HL-60 (cell line): ENCODE measurements around the gene SPEM2.
"Not testable (repeated sequence)": the region's sequence is repeated elsewhere in the genome, so short reads cannot be mapped to it uniquely, and the experiment has no call there.

Experiments used
- DNase-seq, 2 experiments: peaks; one replicate each; pipeline ENCODE4 v3.0.0-alpha.2; 2010 to 2020; ENCODE audit warnings: low read depth in 1 of 2, low spot score in 1 of 2
- H3K27ac ChIP-seq: fragments of 250-450 bp; sonication (Bioruptor Pico); replicated peaks from 2 replicates; pipeline ENCODE4 v1.5.1; 2020; ENCODE audit warnings: mild to moderate bottlenecking, moderate library complexity
- H3K27me3 ChIP-seq: fragments of 250-450 bp; sonication (Bioruptor Pico); 2 replicates; pipeline ENCODE4 v1.5.1; 2021; ENCODE audit warnings: mild to moderate bottlenecking, moderate library complexity; ENCODE audit not compliant: insufficient read depth, poor library complexity, severe bottlenecking
- H3K4me3 ChIP-seq: replicated peaks from 2 replicates; pipeline ENCODE4 v1.5.1; 2011; ENCODE audit warnings: mild to moderate bottlenecking, control low read depth, low read length; ENCODE audit not compliant: insufficient read depth
- CTCF ChIP-seq: IDR thresholded peaks from one replicate; pipeline ENCODE4 v1.5.1; 2011; ENCODE audit warnings: low read length, control low read depth, inconsistent platforms; ENCODE audit not compliant: insufficient read depth
- GABPA ChIP-seq: IDR thresholded peaks from 2 replicates; pipeline ENCODE4 v1.6.1; 2012; ENCODE audit warnings: low read depth
- POLR2AphosphoS5 ChIP-seq: IDR thresholded peaks from 2 replicates; pipeline ENCODE4 v1.6.1; 2012; ENCODE audit warnings: low read depth
- SPI1 ChIP-seq: IDR thresholded peaks from 2 replicates; pipeline ENCODE4 v1.6.1; 2012; ENCODE audit warnings: low read depth, mild to moderate bottlenecking, borderline replicate concordance
- TF ChIP-seq, protein P1 (sequence below): IDR thresholded peaks from 2 replicates; pipeline ENCODE4 v1.6.1; 2012; ENCODE audit warnings: low read depth; ENCODE audit not compliant: insufficient replicate concordance

SPEM2 gene

GRCh38 chr17:7468804-7469389 is 43.5 kb downstream of the SPEM2 start:
- no peak overlapping the region for H3K27ac ChIP-seq
- no peaks in the 10 kb centered on the region for H3K27me3 ChIP-seq
- no peak for DNase-seq
- H3K4me3 ChIP-seq = no peak overlapping the region
- TF ChIP-seq CTCF (no peak), POLR2AphosphoS5 (no peak), SPI1 (no peak), GABPA (no peak)
- TF ChIP-seq, protein P1, sequence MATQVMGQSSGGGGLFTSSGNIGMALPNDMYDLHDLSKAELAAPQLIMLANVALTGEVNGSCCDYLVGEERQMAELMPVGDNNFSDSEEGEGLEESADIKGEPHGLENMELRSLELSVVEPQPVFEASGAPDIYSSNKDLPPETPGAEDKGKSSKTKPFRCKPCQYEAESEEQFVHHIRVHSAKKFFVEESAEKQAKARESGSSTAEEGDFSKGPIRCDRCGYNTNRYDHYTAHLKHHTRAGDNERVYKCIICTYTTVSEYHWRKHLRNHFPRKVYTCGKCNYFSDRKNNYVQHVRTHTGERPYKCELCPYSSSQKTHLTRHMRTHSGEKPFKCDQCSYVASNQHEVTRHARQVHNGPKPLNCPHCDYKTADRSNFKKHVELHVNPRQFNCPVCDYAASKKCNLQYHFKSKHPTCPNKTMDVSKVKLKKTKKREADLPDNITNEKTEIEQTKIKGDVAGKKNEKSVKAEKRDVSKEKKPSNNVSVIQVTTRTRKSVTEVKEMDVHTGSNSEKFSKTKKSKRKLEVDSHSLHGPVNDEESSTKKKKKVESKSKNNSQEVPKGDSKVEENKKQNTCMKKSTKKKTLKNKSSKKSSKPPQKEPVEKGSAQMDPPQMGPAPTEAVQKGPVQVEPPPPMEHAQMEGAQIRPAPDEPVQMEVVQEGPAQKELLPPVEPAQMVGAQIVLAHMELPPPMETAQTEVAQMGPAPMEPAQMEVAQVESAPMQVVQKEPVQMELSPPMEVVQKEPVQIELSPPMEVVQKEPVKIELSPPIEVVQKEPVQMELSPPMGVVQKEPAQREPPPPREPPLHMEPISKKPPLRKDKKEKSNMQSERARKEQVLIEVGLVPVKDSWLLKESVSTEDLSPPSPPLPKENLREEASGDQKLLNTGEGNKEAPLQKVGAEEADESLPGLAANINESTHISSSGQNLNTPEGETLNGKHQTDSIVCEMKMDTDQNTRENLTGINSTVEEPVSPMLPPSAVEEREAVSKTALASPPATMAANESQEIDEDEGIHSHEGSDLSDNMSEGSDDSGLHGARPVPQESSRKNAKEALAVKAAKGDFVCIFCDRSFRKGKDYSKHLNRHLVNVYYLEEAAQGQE = no peak

DNA sequence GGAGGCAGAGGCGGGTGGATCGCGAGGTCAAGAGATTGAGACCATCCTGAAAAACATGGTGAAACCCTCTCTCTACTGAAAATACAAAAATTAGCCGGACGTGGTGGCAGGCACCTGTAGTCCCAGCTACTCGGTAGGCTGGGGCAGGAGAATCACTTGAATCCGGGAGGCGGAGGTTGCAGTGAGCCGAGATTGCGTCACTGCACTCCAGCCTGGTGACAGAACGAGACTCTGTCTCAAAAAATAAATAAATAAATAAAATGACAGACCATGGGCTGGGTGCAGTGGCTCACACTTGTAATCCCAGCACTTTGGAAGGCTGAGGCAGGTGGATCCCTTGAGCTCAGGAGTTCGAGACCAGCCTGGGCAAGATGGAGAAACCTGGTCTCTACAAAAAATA is 44.4 kb downstream of the SPEM2 start:
- H3K27ac ChIP-seq, H3K4me3 ChIP-seq, DNase-seq, H3K27me3 ChIP-seq: not testable (repeated sequence)

DNA sequence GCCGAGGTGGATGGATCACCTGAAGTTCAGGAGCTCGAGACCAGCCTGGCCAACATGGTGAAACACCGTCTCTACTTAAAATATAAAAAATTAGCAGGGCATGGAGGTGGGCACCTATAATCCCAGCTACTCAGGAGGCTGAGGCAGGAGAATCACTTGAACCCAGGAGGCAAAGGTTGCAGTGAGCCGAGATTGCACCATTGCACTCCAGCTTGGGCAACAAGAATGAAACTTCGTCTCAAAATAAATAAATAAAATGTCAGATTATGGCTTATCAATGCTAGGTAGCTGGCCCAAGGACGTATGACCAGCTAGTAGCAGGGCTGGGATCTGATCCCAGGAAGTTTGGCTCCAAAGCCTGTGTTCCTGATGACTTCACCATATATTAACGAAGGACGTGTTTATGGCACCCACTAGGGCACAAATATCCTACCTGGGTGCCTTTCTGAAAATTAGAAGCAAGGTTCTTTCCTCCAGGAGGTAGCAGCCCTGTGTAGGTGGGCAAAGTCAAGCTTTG is 45.1 kb downstream of the SPEM2 start:
- DNase-seq, H3K27me3 ChIP-seq, H3K27ac ChIP-seq, H3K4me3 ChIP-seq: not testable (repeated sequence)

GRCh38 chr17:7471729-7472128 is 46.3 kb downstream of the SPEM2 start:
- Histone ChIP-seq H3K27ac (no peak overlapping the region), H3K4me3 (no peak overlapping the region), H3K27me3 (no peaks in the 10 kb centered on the region)
- no peak for DNase-seq
- TF ChIP-seq GABPA (no peak), SPI1 (no peak), CTCF (no peak), POLR2AphosphoS5 (no peak)
- TF ChIP-seq, protein P1 = no peak

GRCh38 chr17:7474767-7475166 is 49.4 kb downstream of the SPEM2 start:
- H3K27me3 ChIP-seq, H3K27ac ChIP-seq, H3K4me3 ChIP-seq, DNase-seq: not testable (repeated sequence)
